A673 (cell line): ENCODE measurements around the gene RBM39. TPM values are rescaled to one million over a fixed set of nuclear protein-coding genes. Genes with fewer than 3 reads are reported as not detected.
"Not testable (repeated sequence)": the region's sequence is repeated elsewhere in the genome, so short reads cannot be mapped to it uniquely, and the experiment has no call there.

Experiments used
- BruUV-seq: library from RNA; stranded (reverse); fragments of 400-500 nt; replicated peaks from 2 replicates; lab custom pipeline; 2021; lab: Mats Ljungman, UMichigan
- CTCF ChIA-PET: fragments of 300-600 bp; sonication (Branson Sonifier 250); formaldehyde crosslinking; loops from one replicate; lab custom pipeline; 2022; ENCODE audit warnings: antibody characterized with exemption; lab: Charles Lee
- POLR2A ChIA-PET: fragments of 300-600 bp; sonication (Branson Sonifier 250); formaldehyde crosslinking; loops from one replicate; lab custom pipeline; 2022; ENCODE audit warnings: antibody characterized with exemption; ENCODE audit not compliant: low non-redundant PET; lab: Charles Lee
- DNase-seq: peaks from one replicate; pipeline ENCODE4 v3.0.0-alpha.2; 2015; ENCODE audit warnings: low spot score
- H3K27ac ChIP-seq: fragments of 200-600 bp; sonication (generic); 2 replicates; pipeline ENCODE4 v1.5.1; 2016; ENCODE audit warnings: mixed run types, low read depth, mild to moderate bottlenecking, mixed read lengths, antibody characterized with exemption, low read length; ENCODE audit not compliant: poor library complexity, severe bottlenecking
- H3K27me3 ChIP-seq: fragments of 200-600 bp; sonication (generic); replicated peaks from 2 replicates; pipeline ENCODE4 v1.6.1; 2017; ENCODE audit warnings: mixed run types, low read depth, mild to moderate bottlenecking, mixed read lengths, antibody characterized with exemption, low read length; ENCODE audit not compliant: insufficient read depth, poor library complexity
- H3K36me3 ChIP-seq: fragments of 200-600 bp; sonication (generic); 2 replicates; pipeline ENCODE4 v1.6.1; 2016; ENCODE audit warnings: mixed run types, mild to moderate bottlenecking, mixed read lengths, antibody characterized with exemption, low read length; ENCODE audit not compliant: insufficient read depth, poor library complexity, severe bottlenecking
- H3K4me1 ChIP-seq: fragments of 200-600 bp; sonication (generic); 2 replicates; pipeline ENCODE4 v1.6.1; 2017; ENCODE audit warnings: mixed run types, mild to moderate bottlenecking, mixed read lengths, antibody characterized with exemption, low read length; ENCODE audit not compliant: insufficient read depth, poor library complexity, severe bottlenecking
- H3K4me3 ChIP-seq: fragments of 200-600 bp; sonication (generic); 2 replicates; pipeline ENCODE4 v1.5.1; 2016; ENCODE audit warnings: low read depth, mixed run types, mild to moderate bottlenecking, mixed read lengths, low read length; ENCODE audit not compliant: poor library complexity, severe bottlenecking
- H3K9me3 ChIP-seq: fragments of 200-600 bp; sonication (generic); 2 replicates; pipeline ENCODE4 v1.6.1; 2016; ENCODE audit warnings: mixed run types, low read depth, mild to moderate bottlenecking, mixed read lengths, antibody characterized with exemption, low read length; ENCODE audit not compliant: poor library complexity, severe bottlenecking
- EZH2 ChIP-seq: fragments of 200-600 bp; sonication (generic); IDR thresholded peaks from 2 replicates; pipeline ENCODE4 v1.6.1; 2017; ENCODE audit warnings: borderline replicate concordance, low read depth, mild to moderate bottlenecking, mixed read lengths, antibody characterized with exemption, low read length; ENCODE audit not compliant: poor library complexity, severe bottlenecking
- intact Hi-C: fragments of 100-400 bp; cut with micrococcal nuclease; formaldehyde crosslinking; loops from one replicate; pipeline ENCODE4 v1.10.0; 2022; ENCODE audit not compliant: unreplicated experiment
- total RNA-seq: library from RNA; stranded (reverse); gene quantifications from 2 replicates; pipeline ENCODE4 v1.2.3, GENCODE V29; 2021
- TF ChIP-seq, protein P1 (sequence below): fragments of 300-800, 200-600 bp; sonication (generic); conservative IDR thresholded peaks from 2 replicates; pipeline ENCODE4 v1.5.1; 2017; ENCODE audit warnings: low read depth, mild to moderate bottlenecking, antibody characterized with exemption, low read length, moderate library complexity, mixed read lengths

RBM39 gene
- total RNA-seq, 1 experiment from 2014 or later = 329 TPM

DNA sequence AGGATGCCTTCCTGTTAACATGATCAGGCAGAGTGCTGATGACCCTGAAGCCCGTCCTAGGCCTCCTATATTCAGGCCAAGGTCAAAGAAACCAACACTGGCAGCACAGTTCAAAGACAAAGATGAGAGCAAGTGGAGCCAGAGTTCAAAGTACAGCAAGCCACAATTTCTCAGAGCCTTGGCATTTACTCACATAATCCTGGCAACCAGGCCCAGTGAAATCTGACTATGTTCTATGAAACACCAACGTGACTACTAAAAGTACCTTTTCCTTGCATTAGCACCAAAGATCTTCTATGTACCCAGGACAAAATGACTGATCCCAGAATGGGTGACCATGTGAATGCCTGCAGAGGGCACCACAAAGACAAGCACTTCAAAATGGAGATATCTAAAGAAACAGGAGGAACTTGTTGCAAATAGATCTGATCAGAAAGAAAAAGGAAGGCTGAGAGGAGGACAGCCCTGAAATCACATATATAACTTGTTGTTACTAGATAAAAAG is 46.8 kb downstream of the RBM39 start:
- H3K27ac ChIP-seq = no peak overlapping the region

DNA sequence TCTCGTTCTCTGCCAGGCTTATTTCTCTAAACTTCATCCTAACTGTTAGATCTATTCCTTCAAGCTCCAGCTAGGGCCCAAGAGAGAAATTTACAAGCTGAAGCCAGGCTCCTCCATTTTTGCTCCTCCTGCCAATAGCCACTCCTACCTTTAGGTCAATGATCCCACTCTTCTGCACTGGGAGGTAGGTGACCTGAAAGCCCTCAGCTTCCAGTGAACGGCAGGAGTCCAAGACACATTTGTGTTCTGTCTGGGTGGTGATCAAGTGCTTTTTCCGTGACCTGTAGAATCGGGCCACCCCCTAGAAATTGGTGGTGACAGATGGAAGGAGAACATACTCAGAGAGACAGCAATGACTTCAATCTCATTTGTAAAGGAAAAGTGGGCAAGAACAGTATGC is 51.8 kb downstream of the RBM39 start:
- ChIA-PET CTCF (no interaction called here), POLR2A (no interaction called here)
- H3K27me3 ChIP-seq = no peaks in the 10 kb centered on the region
- H3K9me3 ChIP-seq = no peaks in the 10 kb centered on the region
- no peak overlapping the region for H3K27ac ChIP-seq
- intact Hi-C loops = no loop called here
- BruUV-seq = no TSS peak
- no peaks in the 10 kb centered on the region for H3K4me1 ChIP-seq
- no peak overlapping the region for H3K4me3 ChIP-seq
- DNase-seq = no peak
- TF ChIP-seq EZH2 = no peak
- TF ChIP-seq, protein P1, sequence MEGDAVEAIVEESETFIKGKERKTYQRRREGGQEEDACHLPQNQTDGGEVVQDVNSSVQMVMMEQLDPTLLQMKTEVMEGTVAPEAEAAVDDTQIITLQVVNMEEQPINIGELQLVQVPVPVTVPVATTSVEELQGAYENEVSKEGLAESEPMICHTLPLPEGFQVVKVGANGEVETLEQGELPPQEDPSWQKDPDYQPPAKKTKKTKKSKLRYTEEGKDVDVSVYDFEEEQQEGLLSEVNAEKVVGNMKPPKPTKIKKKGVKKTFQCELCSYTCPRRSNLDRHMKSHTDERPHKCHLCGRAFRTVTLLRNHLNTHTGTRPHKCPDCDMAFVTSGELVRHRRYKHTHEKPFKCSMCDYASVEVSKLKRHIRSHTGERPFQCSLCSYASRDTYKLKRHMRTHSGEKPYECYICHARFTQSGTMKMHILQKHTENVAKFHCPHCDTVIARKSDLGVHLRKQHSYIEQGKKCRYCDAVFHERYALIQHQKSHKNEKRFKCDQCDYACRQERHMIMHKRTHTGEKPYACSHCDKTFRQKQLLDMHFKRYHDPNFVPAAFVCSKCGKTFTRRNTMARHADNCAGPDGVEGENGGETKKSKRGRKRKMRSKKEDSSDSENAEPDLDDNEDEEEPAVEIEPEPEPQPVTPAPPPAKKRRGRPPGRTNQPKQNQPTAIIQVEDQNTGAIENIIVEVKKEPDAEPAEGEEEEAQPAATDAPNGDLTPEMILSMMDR = no peak
- H3K36me3 ChIP-seq = peaks cover 4% of the 10 kb centered on the region

More for the DNA sequence above, 46.8 kb downstream of the RBM39 start:
- Histone ChIP-seq H3K4me1 (peaks cover 9% of the 10 kb centered on the region), H3K9me3 (no peaks in the 10 kb centered on the region), H3K27me3 (no peaks in the 10 kb centered on the region), H3K4me3 (no peak overlapping the region), H3K36me3 (peaks cover 4% of the 10 kb centered on the region)
- CTCF ChIA-PET = no interaction called here
- POLR2A ChIA-PET = no interaction called here
- intact Hi-C loops = no loop called here
- no TSS peak for BruUV-seq
- no peak for TF ChIP-seq EZH2
- TF ChIP-seq, protein P1 = no peak
- no peak for DNase-seq

DNA sequence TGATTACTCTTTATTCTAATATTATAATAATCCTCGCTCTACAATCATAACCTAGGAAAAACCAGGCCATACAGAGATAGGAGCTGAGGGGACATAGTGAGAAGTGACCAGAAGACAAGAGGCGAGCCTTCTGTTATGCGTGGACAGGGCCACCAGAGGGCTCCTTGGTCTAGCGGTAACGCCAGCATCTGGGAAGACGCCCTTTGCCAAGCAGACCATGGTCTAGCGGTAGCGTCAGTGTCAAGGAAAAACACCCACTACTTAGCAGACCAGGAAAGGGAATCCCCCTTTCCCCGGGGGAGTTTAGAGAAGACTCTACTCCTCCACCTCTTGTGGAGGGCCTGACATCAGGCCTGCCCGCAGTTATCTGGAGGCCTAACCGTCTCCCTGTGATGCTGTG is 55.2 kb downstream of the RBM39 start:
- H3K4me1 ChIP-seq, H3K4me3 ChIP-seq, H3K27me3 ChIP-seq, H3K27ac ChIP-seq, H3K36me3 ChIP-seq, H3K9me3 ChIP-seq, BruUV-seq, intact Hi-C loops: not testable (repeated sequence)
- DNase-seq = peak; percentile 33
- ChIA-PET POLR2A (interaction anchor here (0.6 kb wide), 1 partner anchor 11 kb away, joined by 3 read pairs; no protein-coding TSS in a partner anchor), CTCF (interaction anchor here (1.2 kb wide), 1 partner anchor 191 kb away, joined by 5 read pairs; no protein-coding TSS in a partner anchor)
- TF ChIP-seq, protein P1 = peak; percentile 25; the same call in 1 of the 2 replicates

DNA sequence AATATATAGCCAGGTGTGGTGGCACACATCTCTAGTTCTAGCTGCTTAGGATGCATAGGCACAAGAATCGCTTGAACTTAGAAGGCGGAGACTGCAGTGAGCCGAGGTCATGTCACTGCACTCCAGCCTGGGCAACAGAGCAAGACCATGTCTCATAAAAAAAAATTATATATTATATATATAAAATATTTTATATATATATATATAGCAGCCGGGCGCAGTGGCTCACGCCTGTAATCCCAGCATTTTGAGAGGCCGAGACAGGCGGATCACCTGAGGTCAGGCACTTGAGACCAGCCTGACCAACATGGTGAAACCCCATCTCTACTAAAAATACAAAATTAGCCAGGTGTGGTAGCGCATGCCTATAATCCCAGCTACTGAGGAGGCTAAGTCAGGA is 56.7 kb downstream of the RBM39 start:
- H3K27ac ChIP-seq, intact Hi-C loops, H3K36me3 ChIP-seq, POLR2A ChIA-PET, H3K4me3 ChIP-seq, H3K4me1 ChIP-seq, H3K9me3 ChIP-seq, DNase-seq, BruUV-seq, H3K27me3 ChIP-seq: not testable (repeated sequence)
- CTCF ChIA-PET = interaction anchor here (1.2 kb wide), 1 partner anchor 193 kb away, joined by 5 read pairs; no protein-coding TSS in a partner anchor
